ENCODE results near the gene RBP4.

GRCh38 chr10:93572606-93573005 lies 28.4 kb downstream of the RBP4 start:
- TF ChIP-seq ZFX (IDR thresholded peaks at IDR 0.05) (no peak), CTCF (conservative IDR thresholded peaks at IDR 0.05) (no peak)
